Measurements from ENCODE around the gene MRTFB.
"Not testable (repeated sequence)": the region's sequence is repeated elsewhere in the genome, so short reads cannot be mapped to it uniquely, and the experiment has no call there.

Gene MRTFB

GRCh38 chr16:14117051-14117450 is 45.9 kb downstream of the MRTFB start:
- Histone ChIP-seq H3K4me1 (ENCODE audit: control insufficient read depth, insufficient read depth, low read length) (no peaks in the 10 kb centered on the region), H3K27me3 (ENCODE audit: control insufficient read depth, insufficient read depth, low read length) (no peaks in the 10 kb centered on the region), H3K4me3 (ENCODE audit: low read length) (no peak overlapping the region), H3K9me3 (ENCODE audit: control insufficient read depth, insufficient read depth, low read length) (no peaks in the 10 kb centered on the region), H3K27ac (ENCODE audit: low read length) (no peak overlapping the region), H3K36me3 (ENCODE audit: control insufficient read depth, insufficient read depth, low read length) (no peaks in the 10 kb centered on the region)
- WGBS (ENCODE audit: insufficient coverage, insufficient read length) = no CpG with 5 or more reads among the region's 1 CpG
- no peak for DNase-seq (ENCODE audit: low read depth, low spot score)

GRCh38 chr16:14119799-14120198 is 48.7 kb downstream of the MRTFB start:
- H3K4me1 ChIP-seq (ENCODE audit: control insufficient read depth, insufficient read depth, low read length) = no peaks in the 10 kb centered on the region
- no peak overlapping the region for H3K4me3 ChIP-seq (ENCODE audit: low read length)
- no peaks in the 10 kb centered on the region for H3K27me3 ChIP-seq (ENCODE audit: control insufficient read depth, insufficient read depth, low read length)
- DNase-seq (ENCODE audit: low read depth, low spot score) = no peak
- no peak overlapping the region for H3K27ac ChIP-seq (ENCODE audit: low read length)
- H3K36me3 ChIP-seq (ENCODE audit: control insufficient read depth, insufficient read depth, low read length) = no peaks in the 10 kb centered on the region
- H3K9me3 ChIP-seq (ENCODE audit: control insufficient read depth, insufficient read depth, low read length) = no peaks in the 10 kb centered on the region
- WGBS (ENCODE audit: insufficient coverage, insufficient read length) = no CpG with 5 or more reads among the region's 4 CpGs

- H3K27me3 ChIP-seq (ENCODE audit: control insufficient read depth, insufficient read depth, low read length) = no peaks in the 10 kb centered on the region
- no peak overlapping the region for H3K27ac ChIP-seq (ENCODE audit: low read length)
- DNase-seq (ENCODE audit: low read depth, low spot score) = no peak
- peaks cover 3% of the 10 kb centered on the region for H3K4me1 ChIP-seq (ENCODE audit: control insufficient read depth, insufficient read depth, low read length)
- no peaks in the 10 kb centered on the region for H3K9me3 ChIP-seq (ENCODE audit: control insufficient read depth, insufficient read depth, low read length)
- WGBS (ENCODE audit: insufficient coverage, insufficient read length) = no CpG with 5 or more reads among the region's 4 CpGs
- H3K4me3 ChIP-seq (ENCODE audit: low read length) = no peak overlapping the region
- no peaks in the 10 kb centered on the region for H3K36me3 ChIP-seq (ENCODE audit: control insufficient read depth, insufficient read depth, low read length)
These were observed 49.2 kb downstream of the MRTFB start for GRCh38 chr16:14120335-14120734.

- H3K4me3 ChIP-seq (ENCODE audit: low read length) = no peak overlapping the region
- H3K36me3 ChIP-seq (ENCODE audit: control insufficient read depth, insufficient read depth, low read length) = no peaks in the 10 kb centered on the region
- peaks cover 3% of the 10 kb centered on the region for H3K4me1 ChIP-seq (ENCODE audit: control insufficient read depth, insufficient read depth, low read length)
- H3K9me3 ChIP-seq (ENCODE audit: control insufficient read depth, insufficient read depth, low read length) = no peaks in the 10 kb centered on the region
- WGBS (ENCODE audit: insufficient coverage, insufficient read length) = no CpG with 5 or more reads among the region's 2 CpGs
- DNase-seq (ENCODE audit: low read depth, low spot score) = no peak
- no peaks in the 10 kb centered on the region for H3K27me3 ChIP-seq (ENCODE audit: control insufficient read depth, insufficient read depth, low read length)
- no peak overlapping the region for H3K27ac ChIP-seq (ENCODE audit: low read length)
These were observed 50.0 kb downstream of the MRTFB start for GRCh38 chr16:14121142-14121541.

GRCh38 chr16:14121872-14122271 is 50.8 kb downstream of the MRTFB start:
- WGBS (ENCODE audit: insufficient coverage, insufficient read length) = no CpG with 5 or more reads among the region's 3 CpGs
- H3K4me3 ChIP-seq (ENCODE audit: low read length) = no peak overlapping the region
- no peaks in the 10 kb centered on the region for H3K36me3 ChIP-seq (ENCODE audit: control insufficient read depth, insufficient read depth, low read length)
- H3K27ac ChIP-seq (ENCODE audit: low read length) = no peak overlapping the region
- DNase-seq (ENCODE audit: low read depth, low spot score) = no peak
- H3K9me3 ChIP-seq (ENCODE audit: control insufficient read depth, insufficient read depth, low read length) = no peaks in the 10 kb centered on the region
- no peaks in the 10 kb centered on the region for H3K27me3 ChIP-seq (ENCODE audit: control insufficient read depth, insufficient read depth, low read length)
- peaks cover 3% of the 10 kb centered on the region for H3K4me1 ChIP-seq (ENCODE audit: control insufficient read depth, insufficient read depth, low read length)

GRCh38 chr16:14122430-14122829 is 51.3 kb downstream of the MRTFB start:
- no CpG with 5 or more reads among the region's 3 CpGs for WGBS (ENCODE audit: insufficient coverage, insufficient read length)
- not testable (repeated sequence) for H3K27me3 ChIP-seq (ENCODE audit: control insufficient read depth, insufficient read depth, low read length); DNase-seq (ENCODE audit: low read depth, low spot score)

GRCh38 chr16:14125000-14125681 is 54.0 kb downstream of the MRTFB start:
- whole genome bisulfite sequencing (ENCODE audit: insufficient coverage, insufficient read length) = no CpG with 5 or more reads among the region's 5 CpGs
- Histone ChIP-seq H3K27me3 (ENCODE audit: control insufficient read depth, insufficient read depth, low read length) (no peaks in the 10 kb centered on the region), H3K4me3 (ENCODE audit: low read length) (no peak overlapping the region), H3K36me3 (ENCODE audit: control insufficient read depth, insufficient read depth, low read length) (no peaks in the 10 kb centered on the region), H3K27ac (ENCODE audit: low read length) (no peak overlapping the region), H3K9me3 (ENCODE audit: control insufficient read depth, insufficient read depth, low read length) (no peaks in the 10 kb centered on the region), H3K4me1 (ENCODE audit: control insufficient read depth, insufficient read depth, low read length) (peaks cover 3% of the 10 kb centered on the region)
- no peak for DNase-seq (ENCODE audit: low read depth, low spot score)

More at GRCh38 chr16:14122430-14122829, 51.3 kb downstream of the MRTFB start:
- H3K36me3 ChIP-seq (ENCODE audit: control insufficient read depth, insufficient read depth, low read length); H3K4me1 ChIP-seq (ENCODE audit: control insufficient read depth, insufficient read depth, low read length); H3K4me3 ChIP-seq (ENCODE audit: low read length); H3K27ac ChIP-seq (ENCODE audit: low read length); H3K9me3 ChIP-seq (ENCODE audit: control insufficient read depth, insufficient read depth, low read length): not testable (repeated sequence)

- no peaks in the 10 kb centered on the region for H3K27me3 ChIP-seq (ENCODE audit: control insufficient read depth, insufficient read depth, low read length)
- no peak overlapping the region for H3K4me3 ChIP-seq (ENCODE audit: low read length)
- H3K4me1 ChIP-seq (ENCODE audit: control insufficient read depth, insufficient read depth, low read length) = peaks cover 3% of the 10 kb centered on the region
- no peak for DNase-seq (ENCODE audit: low read depth, low spot score)
- no peak overlapping the region for H3K27ac ChIP-seq (ENCODE audit: low read length)
- no peaks in the 10 kb centered on the region for H3K36me3 ChIP-seq (ENCODE audit: control insufficient read depth, insufficient read depth, low read length)
- H3K9me3 ChIP-seq (ENCODE audit: control insufficient read depth, insufficient read depth, low read length) = no peaks in the 10 kb centered on the region
- WGBS (ENCODE audit: insufficient coverage, insufficient read length) = no CpG with 5 or more reads among the region's 3 CpGs
These were observed 54.6 kb downstream of the MRTFB start for GRCh38 chr16:14125708-14126107.

GRCh38 chr16:14128097-14128496 is 57.0 kb downstream of the MRTFB start:
- Histone ChIP-seq H3K36me3 (ENCODE audit: control insufficient read depth, insufficient read depth, low read length) (no peaks in the 10 kb centered on the region), H3K9me3 (ENCODE audit: control insufficient read depth, insufficient read depth, low read length) (no peaks in the 10 kb centered on the region), H3K4me1 (ENCODE audit: control insufficient read depth, insufficient read depth, low read length) (peaks cover 3% of the 10 kb centered on the region), H3K27ac (ENCODE audit: low read length) (no peak overlapping the region), H3K27me3 (ENCODE audit: control insufficient read depth, insufficient read depth, low read length) (no peaks in the 10 kb centered on the region), H3K4me3 (ENCODE audit: low read length) (no peak overlapping the region)
- no CpG with 5 or more reads among the region's 5 CpGs for WGBS (ENCODE audit: insufficient coverage, insufficient read length)
- no peak for DNase-seq (ENCODE audit: low read depth, low spot score)

GRCh38 chr16:14129502-14129901 is 58.4 kb downstream of the MRTFB start:
- no peaks in the 10 kb centered on the region for H3K9me3 ChIP-seq (ENCODE audit: control insufficient read depth, insufficient read depth, low read length)
- DNase-seq (ENCODE audit: low read depth, low spot score) = no peak
- no CpG with 5 or more reads among the region's 5 CpGs for WGBS (ENCODE audit: insufficient coverage, insufficient read length)
- no peak overlapping the region for H3K4me3 ChIP-seq (ENCODE audit: low read length)
- H3K27ac ChIP-seq (ENCODE audit: low read length) = no peak overlapping the region
- no peaks in the 10 kb centered on the region for H3K27me3 ChIP-seq (ENCODE audit: control insufficient read depth, insufficient read depth, low read length)
- H3K4me1 ChIP-seq (ENCODE audit: control insufficient read depth, insufficient read depth, low read length) = peaks cover 3% of the 10 kb centered on the region
- H3K36me3 ChIP-seq (ENCODE audit: control insufficient read depth, insufficient read depth, low read length) = no peaks in the 10 kb centered on the region
